OCI-LY3 (cell line): Measurements from ENCODE around the gene SERINC5.

Experiments
- H2AFZ ChIP-seq: fragments of 200-600, 300-600 bp; shearing (Covaris generic); 2 replicates; pipeline ENCODE4 v1.6.0; 2014; ENCODE audit warnings: antibody characterized with exemption, low read depth, low read length
- H3K27ac ChIP-seq: fragments of 200-600, 300-600 bp; sonication (generic); 2 replicates; pipeline ENCODE4 v1.5.1; 2014; ENCODE audit warnings: mild to moderate bottlenecking, low read length, moderate library complexity, mixed read lengths
- H3K27me3 ChIP-seq: fragments of 200-600, 300-600 bp; sonication (generic); 2 replicates; pipeline ENCODE4 v1.6.1; 2014; ENCODE audit warnings: low read depth, low read length, mixed read lengths
- H3K36me3 ChIP-seq: fragments of 200-600, 300-600 bp; sonication (generic); replicated peaks from 2 replicates; pipeline ENCODE3; 2014; ENCODE audit warnings: low read depth, low read length, mixed read lengths
- H3K4me1 ChIP-seq: fragments of 300-600, 200-600 bp; sonication (generic); 2 replicates; pipeline ENCODE4 v1.6.1; 2014; ENCODE audit warnings: low read length, mixed read lengths
- H3K4me2 ChIP-seq: fragments of 200-600, 300-600 bp; sonication (generic); 2 replicates; pipeline ENCODE4 v1.6.1; 2014; ENCODE audit warnings: low read length, mixed read lengths
- H3K4me3 ChIP-seq: fragments of 300-600, 200-600 bp; sonication (generic); 2 replicates; pipeline ENCODE4 v1.5.1; 2014; ENCODE audit warnings: antibody characterized with exemption, mild to moderate bottlenecking, low read length, moderate library complexity
- H3K79me2 ChIP-seq: fragments of 300-600, 200-600 bp; shearing (Covaris generic); 2 replicates; pipeline ENCODE4 v1.6.1; 2014; ENCODE audit warnings: mild to moderate bottlenecking, low read length, mixed read lengths
- H3K9ac ChIP-seq: fragments of 300-600, 200-600 bp; shearing (Covaris generic); 2 replicates; pipeline ENCODE4 v1.6.0; 2014; ENCODE audit warnings: mild to moderate bottlenecking, low read length, moderate library complexity
- H3K9me3 ChIP-seq: fragments of 200-600, 300-600 bp; shearing (Covaris generic); 2 replicates; pipeline ENCODE4 v1.6.1; 2014; ENCODE audit warnings: low read length, mixed read lengths; ENCODE audit not compliant: insufficient read depth
- H4K20me1 ChIP-seq: fragments of 200-600, 300-600 bp; sonication (generic); 2 replicates; pipeline ENCODE4 v1.6.1; 2016; ENCODE audit warnings: low read length, mixed read lengths; ENCODE audit not compliant: insufficient read depth
- EZH2phosphoT487 ChIP-seq: fragments of 200-600 bp; shearing (Covaris generic); IDR thresholded peaks from 2 replicates; pipeline ENCODE4 v1.6.1; 2018; ENCODE audit warnings: antibody characterized with exemption, mixed run types, low read depth
- TF ChIP-seq, protein P1 (sequence below): fragments of 200-600, 300-600 bp; sonication (generic); IDR thresholded peaks from 2 replicates; pipeline ENCODE4 v1.5.1; 2014; ENCODE audit warnings: antibody characterized with exemption, low read length, low read depth

SERINC5 gene

DNA sequence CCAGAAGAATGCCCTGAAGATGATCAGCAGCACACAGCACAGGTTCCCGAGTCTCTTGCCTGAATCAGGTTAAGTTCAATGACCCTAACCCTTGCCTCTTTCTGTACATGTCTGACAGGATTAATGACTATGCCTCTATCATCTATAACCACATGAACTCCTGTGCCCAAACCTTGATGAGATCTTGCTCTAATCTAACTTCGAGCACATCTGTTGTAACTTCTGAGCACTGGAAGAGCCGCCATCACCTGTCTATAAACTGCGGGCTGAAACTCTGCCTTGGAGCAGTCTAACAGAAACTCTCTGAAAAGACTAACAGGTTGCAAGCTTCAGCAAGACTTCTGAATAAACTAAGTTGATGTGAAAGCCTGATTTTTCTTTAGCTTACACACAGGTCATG lies 44.5 kb downstream of the SERINC5 start:
- TF ChIP-seq, protein P1, sequence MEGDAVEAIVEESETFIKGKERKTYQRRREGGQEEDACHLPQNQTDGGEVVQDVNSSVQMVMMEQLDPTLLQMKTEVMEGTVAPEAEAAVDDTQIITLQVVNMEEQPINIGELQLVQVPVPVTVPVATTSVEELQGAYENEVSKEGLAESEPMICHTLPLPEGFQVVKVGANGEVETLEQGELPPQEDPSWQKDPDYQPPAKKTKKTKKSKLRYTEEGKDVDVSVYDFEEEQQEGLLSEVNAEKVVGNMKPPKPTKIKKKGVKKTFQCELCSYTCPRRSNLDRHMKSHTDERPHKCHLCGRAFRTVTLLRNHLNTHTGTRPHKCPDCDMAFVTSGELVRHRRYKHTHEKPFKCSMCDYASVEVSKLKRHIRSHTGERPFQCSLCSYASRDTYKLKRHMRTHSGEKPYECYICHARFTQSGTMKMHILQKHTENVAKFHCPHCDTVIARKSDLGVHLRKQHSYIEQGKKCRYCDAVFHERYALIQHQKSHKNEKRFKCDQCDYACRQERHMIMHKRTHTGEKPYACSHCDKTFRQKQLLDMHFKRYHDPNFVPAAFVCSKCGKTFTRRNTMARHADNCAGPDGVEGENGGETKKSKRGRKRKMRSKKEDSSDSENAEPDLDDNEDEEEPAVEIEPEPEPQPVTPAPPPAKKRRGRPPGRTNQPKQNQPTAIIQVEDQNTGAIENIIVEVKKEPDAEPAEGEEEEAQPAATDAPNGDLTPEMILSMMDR: no peak
- no peak for TF ChIP-seq EZH2phosphoT487
- Histone ChIP-seq H4K20me1 (no peaks in the 10 kb centered on the region), H3K27ac (no peak overlapping the region), H3K36me3 (no peaks in the 10 kb centered on the region), H3K27me3 (no peaks in the 10 kb centered on the region), H3K9ac (no peak overlapping the region), H3K79me2 (no peaks in the 10 kb centered on the region), H3K4me3 (no peak overlapping the region), H3K4me1 (no peaks in the 10 kb centered on the region), H2AFZ (no peak overlapping the region), H3K9me3 (no peaks in the 10 kb centered on the region), H3K4me2 (no peak overlapping the region)

DNA sequence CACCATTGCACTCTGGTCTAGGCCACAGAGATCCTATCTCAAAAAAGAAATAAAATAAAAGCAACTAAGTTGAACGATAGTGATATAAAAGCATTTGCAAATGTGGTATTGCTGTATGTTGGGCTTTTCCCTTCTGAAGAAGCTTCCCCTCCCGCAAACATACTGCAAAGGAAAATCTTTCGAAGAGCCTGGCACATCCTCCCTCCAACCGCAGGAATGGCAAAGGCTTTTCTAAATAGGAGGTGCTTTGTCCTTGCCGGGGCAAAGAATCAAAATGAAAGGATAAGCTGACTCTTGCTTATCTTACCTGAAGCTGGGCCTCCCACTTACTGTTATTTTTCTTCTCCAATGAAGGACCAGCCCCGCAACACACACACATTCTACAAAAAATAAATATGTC lies 45.8 kb downstream of the SERINC5 start:
- no peak overlapping the region for H3K4me3 ChIP-seq
- no peaks in the 10 kb centered on the region for H3K36me3 ChIP-seq
- no peaks in the 10 kb centered on the region for H3K4me1 ChIP-seq
- no peaks in the 10 kb centered on the region for H3K27me3 ChIP-seq
- H3K4me2 ChIP-seq: no peak overlapping the region
- H2AFZ ChIP-seq: no peak overlapping the region
- TF ChIP-seq, protein P1: no peak
- no peak for TF ChIP-seq EZH2phosphoT487
- H4K20me1 ChIP-seq: no peaks in the 10 kb centered on the region
- no peaks in the 10 kb centered on the region for H3K79me2 ChIP-seq
- no peaks in the 10 kb centered on the region for H3K9me3 ChIP-seq
- H3K9ac ChIP-seq: no peak overlapping the region
- no peak overlapping the region for H3K27ac ChIP-seq

DNA sequence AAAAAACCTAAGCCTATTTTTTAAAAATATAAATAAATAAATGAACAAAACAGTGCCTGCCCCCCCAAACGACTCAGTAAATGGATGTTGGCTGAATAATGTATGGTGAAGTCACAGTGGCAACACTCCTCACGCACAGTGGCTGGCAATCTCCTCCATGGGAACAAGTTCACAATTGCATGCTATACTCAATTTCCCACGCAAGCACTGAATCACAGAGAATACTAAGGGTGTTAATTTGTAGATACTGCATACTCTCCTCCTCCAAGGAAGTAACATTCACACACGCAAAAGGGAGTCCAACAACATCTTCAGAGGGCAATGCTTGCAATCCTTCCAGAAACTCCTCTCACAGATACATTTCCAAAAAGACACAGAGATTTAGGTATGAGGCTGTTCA lies 47.5 kb downstream of the SERINC5 start:
- no peak overlapping the region for H3K4me3 ChIP-seq
- TF ChIP-seq, protein P1: no peak
- TF ChIP-seq EZH2phosphoT487: no peak
- no peaks in the 10 kb centered on the region for H4K20me1 ChIP-seq
- H3K27ac ChIP-seq: no peak overlapping the region
- no peaks in the 10 kb centered on the region for H3K36me3 ChIP-seq
- H3K9ac ChIP-seq: no peak overlapping the region
- no peak overlapping the region for H3K4me2 ChIP-seq
- H3K79me2 ChIP-seq: no peaks in the 10 kb centered on the region
- no peaks in the 10 kb centered on the region for H3K27me3 ChIP-seq
- no peaks in the 10 kb centered on the region for H3K4me1 ChIP-seq
- H2AFZ ChIP-seq: no peak overlapping the region
- no peaks in the 10 kb centered on the region for H3K9me3 ChIP-seq

DNA sequence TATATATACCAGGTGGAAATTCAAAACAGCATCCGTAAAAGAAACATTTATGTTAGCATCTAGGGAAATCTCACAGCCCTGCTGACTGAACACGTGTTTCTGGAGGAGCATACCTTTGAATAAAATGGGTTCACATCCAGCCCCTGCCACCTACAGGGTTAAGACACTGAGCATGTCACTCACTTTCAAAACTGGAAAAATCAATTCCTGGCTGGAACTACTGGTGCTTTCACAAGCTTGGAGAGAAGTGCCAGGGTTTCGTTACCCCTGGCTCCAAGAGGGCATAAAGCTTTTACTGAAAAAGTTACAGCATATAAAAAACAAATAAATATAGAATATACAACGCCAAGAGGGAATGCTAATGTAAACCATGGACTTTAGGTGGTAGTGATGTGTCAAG lies 48.0 kb downstream of the SERINC5 start:
- no peak for TF ChIP-seq EZH2phosphoT487
- TF ChIP-seq, protein P1: no peak
- Histone ChIP-seq H3K4me1 (no peaks in the 10 kb centered on the region), H3K9me3 (no peaks in the 10 kb centered on the region), H4K20me1 (no peaks in the 10 kb centered on the region), H3K27ac (no peak overlapping the region), H3K4me3 (no peak overlapping the region), H2AFZ (no peak overlapping the region), H3K79me2 (no peaks in the 10 kb centered on the region), H3K27me3 (no peaks in the 10 kb centered on the region), H3K36me3 (no peaks in the 10 kb centered on the region), H3K4me2 (no peak overlapping the region), H3K9ac (no peak overlapping the region)
